ENCODE results near the gene STX18. TPM values are rescaled to one million over a fixed set of nuclear protein-coding genes. Genes with fewer than 3 reads are reported as not detected.

STX18 gene
- total RNA-seq, 1 experiment from 2014 or later, result 20.9 TPM

DNA sequence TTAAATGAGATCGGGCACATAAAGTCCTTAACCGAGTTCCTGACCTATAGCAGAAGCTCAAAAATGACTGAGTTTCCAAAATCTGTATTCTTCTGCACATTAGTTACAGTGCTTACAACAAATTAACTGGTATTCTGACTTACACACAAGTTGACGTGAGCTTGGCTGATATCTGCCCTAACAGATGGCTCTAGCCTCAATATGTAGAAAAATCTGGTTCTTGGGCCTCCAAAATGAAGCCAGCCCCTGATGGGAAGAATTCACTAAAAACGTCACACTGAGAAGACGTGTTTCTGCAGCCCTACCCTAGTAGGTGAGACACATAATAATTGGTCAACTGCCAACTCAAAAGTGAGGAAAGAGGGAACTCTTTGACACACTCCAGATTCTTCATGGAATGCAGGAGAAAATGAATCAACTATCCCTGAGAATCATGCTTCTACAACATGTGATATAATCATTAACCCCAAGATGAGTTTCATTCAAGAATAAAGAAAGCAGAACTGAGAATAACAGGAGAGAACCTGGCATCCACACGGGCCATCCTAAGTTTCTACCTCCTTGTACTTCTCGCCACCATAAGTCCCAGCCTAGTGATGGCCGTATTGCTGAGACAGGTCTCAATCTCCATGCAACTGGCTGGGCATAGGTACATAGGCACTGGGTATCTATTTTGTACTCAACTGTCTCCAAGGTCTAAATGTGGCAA is 8.2 kb downstream of the STX18 start:
- H3K36me3 Mint-ChIP-seq (ENCODE audit: insufficient read depth in 1 of 3, low read depth in 3 of 3), result no peaks in the 10 kb centered on the region
- no peak overlapping the region for H2BK12ac ChIP-seq (ENCODE audit: insufficient read length, low read depth, low read length)
- H3K4me2 ChIP-seq (ENCODE audit: insufficient read depth, insufficient read length, low read length), result no peak overlapping the region

More for the DNA sequence above, 8.2 kb downstream of the STX18 start:
- Histone ChIP-seq H4K5ac (ENCODE audit: insufficient read length, low read depth, low read length) (no peak overlapping the region), H3K27ac (ENCODE audit: insufficient read length, low read depth, low read length) (no peak overlapping the region), H3K56ac (ENCODE audit: insufficient read length, low read depth, low read length) (no peak overlapping the region), H3K23ac (ENCODE audit: insufficient read length, low read depth, low read length) (no peak overlapping the region), H3K14ac (ENCODE audit: insufficient read depth, low read length) (no peak overlapping the region), H3K27me3 (ENCODE audit: insufficient read depth, low read length) (no peaks in the 10 kb centered on the region), H4K20me1 (ENCODE audit: control insufficient read depth, insufficient read depth, insufficient read length) (no peaks in the 10 kb centered on the region), H2BK20ac (ENCODE audit: low read depth, low read length, poor library complexity, severe bottlenecking) (no peak overlapping the region), H3K9me3 (ENCODE audit: control insufficient read depth, low read depth, low read length) (no peaks in the 10 kb centered on the region), H3K4me1 (ENCODE audit: insufficient read depth, low read length) (no peaks in the 10 kb centered on the region), H2BK15ac (ENCODE audit: low read depth, low read length) (no peak overlapping the region), H4K8ac (replicated peaks; ENCODE audit: insufficient read length, low read depth, low read length) (no peak overlapping the region), H3K79me1 (ENCODE audit: insufficient read depth, low read depth, low read length, poor library complexity, severe bottlenecking) (peaks cover 8% of the 10 kb centered on the region), H3K18ac (ENCODE audit: insufficient read length, low read depth, low read length) (no peak overlapping the region), H2BK120ac (ENCODE audit: low read depth, low read length, poor library complexity, severe bottlenecking) (no peak overlapping the region), H2AK5ac (ENCODE audit: insufficient read length, low read length) (no peak overlapping the region), H2BK5ac (ENCODE audit: insufficient read length, low read length) (no peak overlapping the region), H3K79me2 (ENCODE audit: insufficient read depth, low read length) (peaks cover 3% of the 10 kb centered on the region; the same call in 1 of the 2 replicates), H3K4ac (ENCODE audit: low read depth, low read length) (no peak overlapping the region), H3T11ph (ENCODE audit: low read length) (no peak overlapping the region), H3K23me2 (ENCODE audit: insufficient read length, low read depth, low read length, poor library complexity, severe bottlenecking) (no peaks in the 10 kb centered on the region), H2AFZ (ENCODE audit: low read length) (no peak overlapping the region), H4K91ac (ENCODE audit: insufficient read length, low read depth, low read length) (no peak overlapping the region), H3K9ac (ENCODE audit: extremely low read depth, insufficient read length, low read length) (no peak overlapping the region)
- Mint-ChIP-seq H3K4me3 (no peak overlapping the region), H3K27me3 (ENCODE audit: low read depth) (no peaks in the 10 kb centered on the region), H3K9me3 (no peaks in the 10 kb centered on the region), H3K4me1 (no peaks in the 10 kb centered on the region), H3K27ac (no peak overlapping the region)
- WGBS (ENCODE audit: extremely low coverage, insufficient read length, low lambda C conversion rate), result no CpG with 5 or more reads among the region's 8 CpGs
- TF ChIP-seq, protein P1, sequence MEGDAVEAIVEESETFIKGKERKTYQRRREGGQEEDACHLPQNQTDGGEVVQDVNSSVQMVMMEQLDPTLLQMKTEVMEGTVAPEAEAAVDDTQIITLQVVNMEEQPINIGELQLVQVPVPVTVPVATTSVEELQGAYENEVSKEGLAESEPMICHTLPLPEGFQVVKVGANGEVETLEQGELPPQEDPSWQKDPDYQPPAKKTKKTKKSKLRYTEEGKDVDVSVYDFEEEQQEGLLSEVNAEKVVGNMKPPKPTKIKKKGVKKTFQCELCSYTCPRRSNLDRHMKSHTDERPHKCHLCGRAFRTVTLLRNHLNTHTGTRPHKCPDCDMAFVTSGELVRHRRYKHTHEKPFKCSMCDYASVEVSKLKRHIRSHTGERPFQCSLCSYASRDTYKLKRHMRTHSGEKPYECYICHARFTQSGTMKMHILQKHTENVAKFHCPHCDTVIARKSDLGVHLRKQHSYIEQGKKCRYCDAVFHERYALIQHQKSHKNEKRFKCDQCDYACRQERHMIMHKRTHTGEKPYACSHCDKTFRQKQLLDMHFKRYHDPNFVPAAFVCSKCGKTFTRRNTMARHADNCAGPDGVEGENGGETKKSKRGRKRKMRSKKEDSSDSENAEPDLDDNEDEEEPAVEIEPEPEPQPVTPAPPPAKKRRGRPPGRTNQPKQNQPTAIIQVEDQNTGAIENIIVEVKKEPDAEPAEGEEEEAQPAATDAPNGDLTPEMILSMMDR (conservative IDR thresholded peaks at IDR 0.05), result no peak
- DNase-seq, result no peak
